HG03139 (cell line): Measurements from ENCODE around the gene DPYD.

ENCODE experiments used
- ATAC-seq: cut with Tn5 transposase; IDR thresholded peaks from one replicate; pipeline ENCODE4 v1.9.1; 2021; ENCODE audit not compliant: unreplicated experiment

Gene DPYD

GRCh38 chr1:97792655-97793054, 128.2 kb downstream of the DPYD start:
- no peak for ATAC-seq

DNA sequence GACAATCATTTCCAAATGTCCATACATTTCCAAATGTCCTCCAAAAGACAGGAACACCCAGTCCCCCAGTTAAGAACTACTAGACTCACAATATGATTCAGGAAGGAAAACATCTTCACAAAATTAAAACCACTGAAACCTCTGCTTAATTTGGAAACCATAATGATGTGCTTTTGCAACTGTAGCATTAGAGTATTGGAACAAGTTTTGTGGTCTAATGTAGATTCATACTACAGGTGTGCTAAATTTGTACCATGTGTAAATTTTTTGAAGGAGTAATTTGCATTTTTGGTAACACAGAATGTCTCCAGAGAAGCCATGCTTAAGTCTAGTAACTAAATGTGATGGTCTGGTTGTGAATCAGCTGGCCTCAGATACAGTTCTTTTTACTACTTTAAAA, 129.6 kb downstream of the DPYD start:
- ATAC-seq, result peak; percentile 84

DNA sequence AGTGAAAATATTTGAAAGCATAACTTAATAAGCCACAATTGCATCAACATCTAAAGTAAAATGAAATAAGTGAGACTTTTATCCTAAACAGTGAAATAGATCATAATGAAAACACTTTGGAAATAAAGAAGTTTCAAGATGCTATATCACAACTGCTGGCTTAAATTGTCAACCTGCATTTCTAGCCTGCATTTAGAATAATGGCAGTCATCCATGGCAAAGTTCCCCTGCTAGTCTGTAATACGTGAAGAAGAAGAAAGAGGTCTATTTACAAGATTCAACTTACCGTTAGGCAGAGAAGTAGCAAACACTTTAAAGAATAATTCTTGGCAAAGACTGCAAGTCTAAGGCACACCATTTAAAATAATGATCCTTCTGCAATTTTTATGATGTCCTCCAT, 133.6 kb downstream of the DPYD start:
- ATAC-seq, result no peak

GRCh38 chr1:97784661-97785060, 136.2 kb downstream of the DPYD start:
- no peak for ATAC-seq

DNA sequence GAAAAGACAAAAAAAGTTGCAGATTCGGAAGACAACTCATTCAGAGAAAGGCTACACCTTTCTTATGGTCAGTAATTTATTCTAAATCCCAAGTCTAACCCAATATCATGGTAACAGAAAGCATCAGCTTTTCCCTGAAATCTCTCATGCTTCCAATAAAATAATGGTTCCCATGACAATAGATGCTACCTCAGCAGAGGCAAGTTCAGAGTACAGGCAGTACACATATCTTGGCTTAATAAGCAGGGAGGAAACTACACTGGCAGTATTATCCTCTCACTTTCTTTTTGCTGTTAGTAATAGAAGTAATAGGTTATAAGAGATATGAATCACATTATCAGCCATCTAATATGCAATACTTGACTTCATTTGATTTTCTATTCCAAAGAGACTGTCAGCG, 137.1 kb downstream of the DPYD start:
- ATAC-seq, result no peak

DNA sequence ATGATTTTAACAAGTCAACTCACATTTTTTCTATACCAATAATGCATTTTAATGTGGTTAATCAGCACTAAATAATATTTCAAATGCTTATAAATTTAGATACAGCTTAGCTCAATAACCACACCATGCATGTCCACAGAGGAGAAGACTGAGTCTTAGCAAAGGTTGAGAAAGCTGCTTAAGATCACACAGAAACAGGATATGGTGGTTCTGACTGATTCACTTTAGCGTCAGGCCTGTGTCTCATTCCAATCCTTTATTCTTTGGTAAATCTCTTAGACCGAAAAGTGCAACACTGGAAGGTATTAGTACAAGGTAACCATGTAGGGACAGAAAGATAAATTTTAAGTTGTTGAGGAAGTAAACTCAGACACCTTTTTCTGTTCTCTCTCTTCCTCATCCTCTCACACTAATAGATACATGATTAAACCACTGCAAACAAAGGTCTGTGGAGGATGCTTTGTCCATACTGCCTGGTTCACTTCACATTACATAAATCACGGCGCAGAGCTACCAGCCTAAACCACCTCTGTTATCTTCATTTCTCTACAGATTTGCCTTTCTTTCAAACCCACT, 139.0 kb downstream of the DPYD start:
- no peak for ATAC-seq

- no peak for ATAC-seq
Observed at GRCh38 chr1:97780884-97781283, 139.9 kb downstream of the DPYD start.

DNA sequence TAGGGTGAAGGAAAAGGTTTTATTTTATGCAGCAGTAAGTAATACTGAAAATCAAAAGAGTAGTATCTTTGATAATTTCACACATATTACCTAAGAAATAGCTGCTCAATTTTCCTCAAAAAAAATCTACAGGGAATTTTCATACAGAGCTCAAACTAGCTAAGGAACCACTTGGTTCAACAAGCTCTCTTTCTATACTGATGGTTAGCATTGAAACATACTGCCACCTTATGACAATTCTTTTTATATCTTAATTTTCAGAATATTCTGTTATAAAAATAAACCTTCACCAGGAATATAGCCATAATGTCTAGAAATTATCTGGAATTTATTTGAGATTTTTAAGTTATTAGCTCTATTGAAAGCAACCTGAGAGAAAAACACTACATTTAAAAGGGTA, 142.1 kb downstream of the DPYD start:
- ATAC-seq, result no peak

- no peak for ATAC-seq
Observed at GRCh38 chr1:97770376-97770775, 150.5 kb downstream of the DPYD start.

DNA sequence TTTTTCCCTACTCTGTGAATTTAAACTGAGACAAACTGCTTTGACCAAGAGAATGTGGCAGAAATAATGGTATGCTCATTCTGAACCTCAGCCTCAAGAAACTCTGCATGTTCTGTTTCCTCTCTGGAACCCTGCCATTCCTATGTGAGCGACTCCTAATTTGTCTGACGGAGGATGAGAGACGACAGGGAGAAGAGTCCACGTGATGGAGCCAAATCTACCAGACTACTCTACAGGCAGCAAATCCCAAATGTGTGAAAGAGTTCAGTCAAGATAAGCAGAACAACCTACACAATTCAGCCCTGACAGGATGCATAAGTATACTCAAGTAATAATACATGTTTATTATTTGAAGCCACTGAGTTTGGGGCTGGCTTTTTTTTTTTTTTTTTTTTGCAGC, 153.5 kb downstream of the DPYD start:
- no peak for ATAC-seq

DNA sequence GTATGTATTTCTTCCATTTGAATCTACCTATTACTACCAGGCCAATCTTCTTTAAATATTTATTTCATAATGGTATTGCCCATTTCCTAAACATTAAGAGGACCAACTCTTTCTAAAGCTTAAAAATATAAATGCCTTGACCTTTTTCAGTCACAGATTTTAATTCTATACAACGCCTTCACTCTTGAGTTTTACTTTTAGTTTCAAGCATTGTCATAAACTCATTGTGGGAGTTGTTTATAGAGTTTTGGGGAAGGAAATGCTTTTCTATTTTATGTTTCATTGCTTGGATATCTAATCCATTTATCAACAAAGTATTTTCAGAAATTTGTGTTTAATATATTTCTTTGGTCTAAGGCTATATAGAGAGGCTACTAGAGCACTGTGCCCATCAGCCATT, 155.8 kb downstream of the DPYD start:
- no peak for ATAC-seq

GRCh38 chr1:97761637-97762036, 159.2 kb downstream of the DPYD start:
- no peak for ATAC-seq

GRCh38 chr1:97759078-97759477, 161.8 kb downstream of the DPYD start:
- ATAC-seq, result no peak

DNA sequence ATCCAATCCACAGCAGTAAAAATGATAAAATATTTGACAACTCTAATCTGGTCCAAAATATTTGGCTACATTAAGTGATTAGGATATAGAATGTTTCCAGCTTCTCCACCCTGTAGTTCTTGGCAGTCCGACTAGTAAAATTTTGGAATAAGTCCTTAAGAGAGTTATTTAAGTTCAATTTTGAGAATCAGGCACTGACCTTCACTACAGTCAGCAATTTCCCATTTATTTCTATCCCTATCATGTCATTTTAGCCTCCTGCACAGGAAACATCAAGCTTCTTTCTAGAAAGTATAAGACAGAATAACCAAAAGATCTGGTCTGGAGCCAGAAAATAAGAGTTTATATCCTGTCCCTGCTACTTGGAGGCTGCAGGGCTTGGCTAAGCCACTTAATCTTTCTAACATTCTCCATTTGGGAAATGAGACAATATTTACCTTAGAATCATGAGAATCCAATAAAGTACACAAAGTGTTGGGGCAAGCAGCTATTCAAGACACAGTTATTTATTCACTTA, 162.2 kb downstream of the DPYD start:
- no peak for ATAC-seq

DNA sequence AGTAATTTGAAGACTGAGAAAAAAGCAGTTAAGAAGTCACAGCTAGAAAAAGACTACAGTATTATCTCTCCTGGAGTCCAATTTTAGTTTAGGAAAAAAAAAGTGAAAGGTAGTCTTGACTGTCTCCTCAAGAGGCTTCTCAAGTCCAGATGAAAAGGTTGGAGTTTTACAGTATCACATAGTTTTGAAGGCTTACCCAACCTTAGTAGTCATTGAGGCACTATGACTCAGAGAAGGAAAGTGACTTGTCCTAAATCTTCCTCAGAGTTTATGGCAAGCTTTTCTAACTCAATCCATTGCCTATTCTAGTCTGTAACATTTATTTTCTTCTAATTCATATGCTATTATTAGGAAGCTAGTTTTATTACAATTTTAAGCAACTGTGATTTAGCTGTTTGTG, 174.9 kb downstream of the DPYD start:
- no peak for ATAC-seq

GRCh38 chr1:97744977-97745376, 175.9 kb downstream of the DPYD start:
- no peak for ATAC-seq

GRCh38 chr1:97743129-97743528, 177.7 kb downstream of the DPYD start:
- no peak for ATAC-seq

- ATAC-seq, result no peak
Observed at GRCh38 chr1:97740891-97741290, 179.9 kb downstream of the DPYD start.

- ATAC-seq, result no peak
Observed at GRCh38 chr1:97739596-97740103, 181.2 kb downstream of the DPYD start.

DNA sequence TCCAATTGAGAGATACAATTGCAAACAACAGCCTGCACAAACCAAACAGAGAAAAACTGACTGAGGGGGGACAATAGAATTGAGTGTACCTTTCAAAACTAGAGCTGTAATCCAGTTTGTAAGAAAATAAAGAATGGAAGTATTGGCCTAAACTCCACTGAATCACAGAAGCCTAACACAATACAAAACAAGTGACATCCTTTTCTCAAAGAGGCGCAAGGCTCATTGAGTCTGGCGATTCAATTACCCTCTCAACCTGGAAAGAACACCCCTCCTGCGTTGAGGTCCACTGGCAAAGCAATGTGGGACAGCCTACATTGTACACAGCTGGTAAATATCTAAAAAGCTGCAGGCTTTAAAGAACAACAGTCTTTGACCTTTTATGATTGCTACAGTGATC, 182.6 kb downstream of the DPYD start:
- no peak for ATAC-seq

DNA sequence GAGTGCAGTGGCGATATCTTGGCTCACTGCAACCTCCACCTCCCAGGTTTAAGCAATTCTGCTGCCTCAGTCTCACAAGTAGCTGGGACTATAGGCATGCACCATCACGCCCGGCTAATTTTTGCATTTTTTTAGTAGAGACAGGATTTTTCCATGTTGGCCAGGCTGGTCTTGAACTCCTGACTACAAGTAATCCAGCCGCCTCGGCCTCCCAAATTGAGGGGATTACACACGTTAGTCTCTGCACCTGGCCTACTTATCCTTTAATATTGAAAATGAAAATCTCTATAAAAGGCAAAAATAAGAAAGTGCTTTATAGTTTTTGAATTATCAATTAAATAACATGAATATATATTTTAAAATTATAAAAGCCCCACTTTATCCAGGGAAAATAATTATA, 190.6 kb downstream of the DPYD start:
- ATAC-seq, result no peak

GRCh38 chr1:97728436-97728835, 192.4 kb downstream of the DPYD start:
- ATAC-seq, result no peak

DNA sequence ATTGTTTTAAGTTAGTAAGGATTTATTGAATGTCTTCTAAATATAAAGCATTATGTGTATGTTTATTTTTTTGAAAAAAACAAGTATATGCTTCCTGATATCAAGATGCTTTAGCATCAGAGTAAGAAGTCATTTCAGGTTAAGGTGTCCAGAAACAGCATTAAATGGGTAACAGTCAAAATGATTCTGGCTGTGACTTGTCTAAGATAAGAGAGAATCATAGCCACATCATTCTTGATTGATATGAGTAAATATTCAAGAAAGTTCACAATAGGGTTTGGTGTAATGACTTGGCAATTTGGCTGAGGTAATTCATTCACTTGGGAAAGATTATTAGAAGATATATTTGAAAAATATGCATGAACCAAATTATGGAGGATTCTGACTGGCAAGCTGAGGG, 193.8 kb downstream of the DPYD start:
- ATAC-seq, result no peak
